ENCODE data around the gene ERC2. TPM values are rescaled to one million over a fixed set of nuclear protein-coding genes. Genes with fewer than 3 reads are reported as not detected.

Gene ERC2
- polyA plus RNA-seq, 1 experiment, result 0.07 TPM

DNA sequence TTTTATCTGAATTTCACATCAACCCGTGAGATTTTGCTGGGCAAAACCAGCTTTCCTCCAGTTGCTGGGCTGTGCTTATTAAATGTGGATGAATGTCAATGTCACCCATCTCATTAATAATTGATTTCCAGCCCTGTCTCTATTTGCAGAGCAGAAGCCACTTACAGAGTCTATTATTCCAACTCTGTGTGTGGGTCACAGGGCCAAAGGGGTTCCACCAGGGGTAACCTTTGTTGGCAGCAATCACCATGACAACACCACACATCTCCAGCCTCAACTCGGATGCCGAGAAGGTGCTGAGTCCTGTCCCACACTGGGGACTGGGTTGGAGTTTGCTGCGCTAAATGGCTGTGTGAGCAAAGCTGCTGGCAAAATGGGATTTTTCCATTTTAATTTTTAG is 930.1 kb downstream of the ERC2 start:
- no peak for DNase-seq (ENCODE audit: low read depth)
- H3K27me3 ChIP-seq (ENCODE audit: control insufficient read depth, insufficient read depth, low read length), result peaks cover 3% of the 10 kb centered on the region
- H3K36me3 ChIP-seq (ENCODE audit: control insufficient read depth, insufficient read depth, low read length), result no peaks in the 10 kb centered on the region
- H3K4me3 ChIP-seq (ENCODE audit: low read depth, low read length), result no peak overlapping the region
- POLR2A ChIA-PET, result no interaction called here
- TF ChIP-seq, protein P1, sequence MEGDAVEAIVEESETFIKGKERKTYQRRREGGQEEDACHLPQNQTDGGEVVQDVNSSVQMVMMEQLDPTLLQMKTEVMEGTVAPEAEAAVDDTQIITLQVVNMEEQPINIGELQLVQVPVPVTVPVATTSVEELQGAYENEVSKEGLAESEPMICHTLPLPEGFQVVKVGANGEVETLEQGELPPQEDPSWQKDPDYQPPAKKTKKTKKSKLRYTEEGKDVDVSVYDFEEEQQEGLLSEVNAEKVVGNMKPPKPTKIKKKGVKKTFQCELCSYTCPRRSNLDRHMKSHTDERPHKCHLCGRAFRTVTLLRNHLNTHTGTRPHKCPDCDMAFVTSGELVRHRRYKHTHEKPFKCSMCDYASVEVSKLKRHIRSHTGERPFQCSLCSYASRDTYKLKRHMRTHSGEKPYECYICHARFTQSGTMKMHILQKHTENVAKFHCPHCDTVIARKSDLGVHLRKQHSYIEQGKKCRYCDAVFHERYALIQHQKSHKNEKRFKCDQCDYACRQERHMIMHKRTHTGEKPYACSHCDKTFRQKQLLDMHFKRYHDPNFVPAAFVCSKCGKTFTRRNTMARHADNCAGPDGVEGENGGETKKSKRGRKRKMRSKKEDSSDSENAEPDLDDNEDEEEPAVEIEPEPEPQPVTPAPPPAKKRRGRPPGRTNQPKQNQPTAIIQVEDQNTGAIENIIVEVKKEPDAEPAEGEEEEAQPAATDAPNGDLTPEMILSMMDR (IDR thresholded peaks at IDR 0.05; ENCODE audit: insufficient read depth, low read depth, low read length), result no peak
- CTCF ChIA-PET, result interaction anchor here (2.6 kb wide), 1 partner anchor 11 kb away, joined by 10 read pairs; no protein-coding TSS in a partner anchor

DNA sequence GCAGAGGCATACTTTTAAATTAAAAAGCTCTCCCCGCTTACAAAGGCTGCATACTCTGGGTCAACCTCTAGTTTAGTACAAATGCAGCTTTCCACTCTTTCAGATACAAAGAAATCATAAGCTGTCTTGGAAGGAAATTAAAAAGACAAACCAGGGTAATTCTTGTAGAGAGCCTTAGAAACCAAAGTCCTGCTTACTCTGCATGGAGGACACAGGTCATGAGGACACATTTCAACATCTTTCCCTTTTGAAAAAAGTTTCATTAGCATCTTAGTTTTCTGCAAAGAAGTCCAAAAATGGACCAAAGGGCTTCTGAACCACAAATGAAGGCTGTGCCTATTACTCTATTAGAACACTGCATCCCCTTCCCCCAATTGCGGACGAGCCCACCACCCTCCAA is 930.7 kb downstream of the ERC2 start:
- Histone ChIP-seq H3K4me3 (ENCODE audit: low read depth, low read length) (no peak overlapping the region), H3K36me3 (ENCODE audit: control insufficient read depth, insufficient read depth, low read length) (no peaks in the 10 kb centered on the region), H3K27me3 (ENCODE audit: control insufficient read depth, insufficient read depth, low read length) (peaks cover 3% of the 10 kb centered on the region)
- TF ChIP-seq, protein P1 (IDR thresholded peaks at IDR 0.05; ENCODE audit: insufficient read depth, low read depth, low read length), result no peak
- ChIA-PET CTCF (no interaction called here), POLR2A (no interaction called here)
- DNase-seq (ENCODE audit: low read depth), result no peak

DNA sequence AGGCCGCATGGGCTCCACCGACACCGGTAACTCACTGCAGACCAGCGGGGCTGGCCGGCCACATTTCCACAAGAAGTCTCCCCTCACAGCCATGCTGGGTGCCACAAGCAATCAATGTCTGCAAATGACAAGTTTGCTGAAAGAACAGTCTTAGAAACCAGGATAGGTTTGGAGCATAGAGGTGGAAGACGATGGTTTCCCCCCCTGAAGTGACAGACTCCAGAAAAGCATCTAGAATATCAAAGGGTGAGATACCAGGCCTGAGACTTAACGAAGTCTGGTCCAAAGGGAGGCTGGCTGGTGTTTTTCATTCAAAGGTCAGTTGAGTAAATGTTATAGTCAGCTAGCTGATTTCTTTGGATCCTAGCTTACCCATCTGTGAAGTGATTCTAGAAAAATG is 931.1 kb downstream of the ERC2 start:
- no peak overlapping the region for H3K4me3 ChIP-seq (ENCODE audit: low read depth, low read length)
- TF ChIP-seq, protein P1 (IDR thresholded peaks at IDR 0.05; ENCODE audit: insufficient read depth, low read depth, low read length), result no peak
- H3K36me3 ChIP-seq (ENCODE audit: control insufficient read depth, insufficient read depth, low read length), result no peaks in the 10 kb centered on the region
- H3K27me3 ChIP-seq (ENCODE audit: control insufficient read depth, insufficient read depth, low read length), result peaks cover 3% of the 10 kb centered on the region
- no peak for DNase-seq (ENCODE audit: low read depth)
- POLR2A ChIA-PET, result no interaction called here
- CTCF ChIA-PET, result no interaction called here

DNA sequence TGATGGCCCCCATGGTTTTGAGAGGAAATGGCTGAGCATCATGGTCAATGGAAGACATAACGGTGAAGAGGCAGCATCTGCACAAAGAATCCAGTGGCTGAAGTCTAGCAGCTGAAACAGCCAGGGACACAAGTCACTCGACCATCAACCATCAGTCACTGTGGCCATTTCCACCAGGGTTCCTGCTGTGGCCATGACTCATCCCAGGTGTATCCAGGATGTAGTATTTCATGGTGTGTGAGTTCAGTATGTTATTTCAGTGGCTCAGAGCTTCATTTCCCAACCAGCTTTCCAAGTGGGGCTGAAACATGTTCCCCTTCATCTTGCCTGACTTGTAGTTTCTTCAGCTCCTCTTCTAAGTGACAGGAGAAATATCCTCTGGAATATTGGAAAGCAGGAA is 933.4 kb downstream of the ERC2 start:
- TF ChIP-seq, protein P1 (IDR thresholded peaks at IDR 0.05; ENCODE audit: insufficient read depth, low read depth, low read length), result no peak
- ChIA-PET POLR2A (no interaction called here), CTCF (interaction anchor here (0.6 to 1.9 kb wide), 2 partner anchors 11 to 42 kb away, joined by 4 read pairs; no protein-coding TSS in a partner anchor)
- Histone ChIP-seq H3K4me3 (ENCODE audit: low read depth, low read length) (no peak overlapping the region), H3K27me3 (ENCODE audit: control insufficient read depth, insufficient read depth, low read length) (peaks cover 1% of the 10 kb centered on the region), H3K36me3 (ENCODE audit: control insufficient read depth, insufficient read depth, low read length) (no peaks in the 10 kb centered on the region)
- DNase-seq (ENCODE audit: low read depth), result no peak

DNA sequence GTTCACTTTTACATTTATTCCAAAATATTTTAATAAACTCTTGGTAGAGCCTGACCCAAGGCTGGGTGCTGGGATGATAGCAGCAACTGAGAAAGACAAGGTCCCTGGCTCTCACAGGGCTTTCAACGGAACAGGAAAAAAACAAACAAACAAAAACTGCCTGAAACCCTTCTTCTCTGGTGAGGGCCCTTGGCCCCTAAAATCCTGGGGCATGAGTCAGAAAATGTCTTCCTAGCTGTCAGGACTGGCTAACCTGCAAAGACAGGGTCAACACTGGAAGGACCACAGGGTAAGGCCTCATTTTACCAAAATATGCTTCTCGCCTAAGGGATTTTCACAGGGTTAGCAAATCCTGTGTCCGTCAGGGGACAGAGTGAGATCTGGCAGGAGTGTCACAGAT is 935.5 kb downstream of the ERC2 start:
- no peak for DNase-seq (ENCODE audit: low read depth)
- TF ChIP-seq, protein P1 (IDR thresholded peaks at IDR 0.05; ENCODE audit: insufficient read depth, low read depth, low read length), result no peak
- ChIA-PET POLR2A (no interaction called here), CTCF (interaction anchor here (2.9 kb wide), 1 partner anchor 16 kb away, joined by 11 read pairs; no protein-coding TSS in a partner anchor)
- H3K4me3 ChIP-seq (ENCODE audit: low read depth, low read length), result no peak overlapping the region
- H3K36me3 ChIP-seq (ENCODE audit: control insufficient read depth, insufficient read depth, low read length), result no peaks in the 10 kb centered on the region
- H3K27me3 ChIP-seq (ENCODE audit: control insufficient read depth, insufficient read depth, low read length), result peaks cover 1% of the 10 kb centered on the region; the same call in 1 of the 2 replicates
